K562 (cell line): ENCODE results near the gene IQCF6. TPM values are rescaled to one million over a fixed set of nuclear protein-coding genes. Genes with fewer than 3 reads are reported as not detected.
"Not testable (repeated sequence)": the region's sequence is repeated elsewhere in the genome, so short reads cannot be mapped to it uniquely, and the experiment has no call there.

Experiments used
- ATAC-seq: fragments of 200-7000 bp; cut with Tn5 transposase; 3 replicates; pipeline ENCODE4 v1.9.1; 2020; ENCODE audit warnings: moderate library complexity
- BruUV-seq: library from RNA; stranded (reverse); fragments of 400-500 nt; replicated peaks from 2 replicates; lab custom pipeline; 2021; lab: Mats Ljungman, UMichigan
- CTCF ChIA-PET: fragments of 300-600 bp; formaldehyde crosslinking; extraction: SDS; loops from one replicate; lab custom pipeline; 2021; ENCODE audit warnings: low intra/inter-chr PET ratio; lab: Yijun Ruan, JAX
- POLR2A ChIA-PET: fragments of 300-600, 350-650 bp; sonication (Branson Sonifier 250); formaldehyde crosslinking; extraction: SDS; loops from one replicate; lab custom pipeline; 2021; ENCODE audit warnings: antibody characterized with exemption, inconsistent platforms; lab: Yijun Ruan, JAX
- DNase-seq, 4 experiments: peaks; one replicate each; pipeline versions ENCODE4 v3.0.0 to v3.0.0-alpha.2; 2011 to 2018; ENCODE audit warnings: low spot score in 3 of 4, mixed read lengths in 3 of 4; ENCODE audit errors: extremely low read depth in 1 of 4
- FAIRE-seq: peaks from 2 replicates; lab custom pipeline; 2011; peaks lifted over from hg19 to GRCh38; lab: Jason Lieb, UNC
- H2AFZ ChIP-seq: 2 replicates; pipeline ENCODE4 v1.6.0; 2011; ENCODE audit warnings: low read depth, low read length, control low read depth, inconsistent platforms
- H3K27ac ChIP-seq: fragments of 200-600 bp; 3 replicates; pipeline ENCODE4 v1.8.0; 2011; ENCODE audit warnings: low read depth, mild to moderate bottlenecking, control low read depth, inconsistent platforms, low read length, moderate library complexity, mixed read lengths; ENCODE audit errors: extremely low read depth
- H3K27me3 ChIP-seq, 2 experiments: fragments of 300-600 bp in 1 of 2; 2 replicates in 1 of 2; 3 replicates in 1 of 2; pipeline versions ENCODE4 v1.6.0 to v1.8.0; 2011; ENCODE audit warnings: inconsistent platforms in 2 of 2, low read length in 2 of 2, mild to moderate bottlenecking in 1 of 2, mixed read lengths in 1 of 2, moderate library complexity in 1 of 2; ENCODE audit not compliant: control insufficient read depth in 2 of 2, insufficient read depth in 2 of 2
- H3K36me3 ChIP-seq: fragments of 300-600 bp; 3 replicates; pipeline ENCODE4 v1.8.0; 2011; ENCODE audit warnings: mild to moderate bottlenecking, low read length, inconsistent platforms; ENCODE audit not compliant: control insufficient read depth, insufficient read depth
- H3K4me1 ChIP-seq, 2 experiments: fragments of 200-600 bp in 1 of 2; replicated peaks in 1 of 2; 2 replicates in 1 of 2; 3 replicates in 1 of 2; pipeline versions ENCODE4 v1.5.1 to v1.8.0; 2011; ENCODE audit warnings: inconsistent platforms in 2 of 2, low read length in 2 of 2, mild to moderate bottlenecking in 1 of 2, mixed read lengths in 1 of 2, moderate library complexity in 1 of 2; ENCODE audit not compliant: control insufficient read depth in 2 of 2, insufficient read depth in 2 of 2
- H3K4me2 ChIP-seq: 2 replicates; pipeline ENCODE4 v1.6.1; 2011; ENCODE audit warnings: low read length, control low read depth, inconsistent platforms, mixed read lengths; ENCODE audit not compliant: insufficient read depth
- H3K4me3 ChIP-seq: fragments of 200-600 bp; sonication (generic), shearing (Covaris generic); 2 replicates; pipeline ENCODE4 v1.5.1; 2016; ENCODE audit warnings: control low read depth, inconsistent platforms
- H3K79me2 ChIP-seq: fragments of 200-600 bp; 3 replicates; pipeline ENCODE4 v1.8.0; 2011; ENCODE audit warnings: low read length, inconsistent platforms; ENCODE audit not compliant: control insufficient read depth, insufficient read depth
- H3K9ac ChIP-seq, 2 experiments: 2 replicates each; pipeline versions ENCODE4 v1.6.0 to v1.6.1; 2011; ENCODE audit warnings: low read depth in 2 of 2, low read length in 2 of 2, control low read depth in 1 of 2, inconsistent platforms in 1 of 2, mild to moderate bottlenecking in 1 of 2, mixed read lengths in 1 of 2; ENCODE audit not compliant: insufficient read depth in 1 of 2
- H3K9me1 ChIP-seq: one replicate; pipeline ENCODE4 v1.6.0; 2011; ENCODE audit warnings: inconsistent platforms, mild to moderate bottlenecking, low read length, moderate library complexity; ENCODE audit not compliant: control insufficient read depth, insufficient read depth
- H3K9me3 ChIP-seq: replicated peaks from 2 replicates; pipeline ENCODE4 v1.5.1; 2011; ENCODE audit warnings: low read depth, low read length, inconsistent platforms; ENCODE audit not compliant: control insufficient read depth, insufficient read depth
- H4K20me1 ChIP-seq: replicated peaks from 2 replicates; pipeline ENCODE4 v1.6.1; 2011; ENCODE audit warnings: low read length, inconsistent platforms, mixed read lengths; ENCODE audit not compliant: control insufficient read depth, insufficient read depth
- CREB3 ChIP-seq: fragments of 450-650 bp; conservative IDR thresholded peaks from 2 replicates; pipeline ENCODE4 v1.6.1; 2016; ENCODE audit warnings: missing genetic modification characterization, low read depth, mild to moderate bottlenecking, missing compliant biosample characterization, moderate library complexity
- PML ChIP-seq: IDR thresholded peaks from 2 replicates; pipeline ENCODE4 v1.6.1; 2012; ENCODE audit warnings: low read length, inconsistent platforms
- RBFOX2 ChIP-seq: fragments of 200-400 bp; formaldehyde crosslinking; IDR thresholded peaks from 2 replicates; pipeline ENCODE4 v1.6.1; 2017; ENCODE audit warnings: low read depth, mild to moderate bottlenecking, low read length, moderate library complexity
- WGBS: fragments of 100-300 bp; shearing (Covaris generic); methylation state at CpG from one replicate; pipeline ENCODE4 v1.1.6; 2016; ENCODE audit warnings: low coverage, mixed read lengths; ENCODE audit not compliant: insufficient coverage; ENCODE audit errors: missing lambda C conversion rate; 5-methylcytosine and 5-hydroxymethylcytosine counted together
- in situ Hi-C: fragments of 300-500 bp; cut with MboI; formaldehyde crosslinking; loops from 4 replicates; pipeline ENCODE4 v1.15.0; 2018; ENCODE audit warnings: inconsistent platforms, mixed read lengths
- intact Hi-C: fragments of 100-400 bp; cut with micrococcal nuclease; formaldehyde crosslinking; loops from 2 replicates; pipeline ENCODE4 v1.14.2; 2022
- polyA plus RNA-seq, 8 experiments: library from polyadenylated mRNA; depleted of rRNA in 4 of 8; stranded (reverse) in 5 of 8; unstranded in 3 of 8; fragments of >200 nt; fragmentation: Nextera tagmentation in 2 of 8; fragmentation: Illumina TruSeq in 1 of 8; extraction: Ambion mirVana in 2 of 8; extraction: Trizol in 1 of 8; gene quantifications; 2 replicates each; pipeline versions ENCODE4 v1.2.1 to v1.2.3, GENCODE V29; 2011 to 2014; ENCODE audit warnings: inconsistent platforms in 1 of 8, missing spikeins in 1 of 8
- total RNA-seq, 7 experiments: library from RNA; depleted of rRNA in 6 of 7; stranded (reverse); fragments of >200 nt in 6 of 7; fragmentation: Illumina TruSeq in 2 of 7; extraction: Trizol in 2 of 7; gene quantifications; 2 replicates each; pipeline versions ENCODE4 v1.2.1 to v1.2.3, GENCODE V29; 2011 to 2021; ENCODE audit warnings: low replicate concordance in 1 of 7

IQCF6 gene
- total and polyA plus RNA-seq, 9 of the 15 experiments (the other 6 are each of a cell fraction or from before 2014, with no cell fraction given): not detected

DNA sequence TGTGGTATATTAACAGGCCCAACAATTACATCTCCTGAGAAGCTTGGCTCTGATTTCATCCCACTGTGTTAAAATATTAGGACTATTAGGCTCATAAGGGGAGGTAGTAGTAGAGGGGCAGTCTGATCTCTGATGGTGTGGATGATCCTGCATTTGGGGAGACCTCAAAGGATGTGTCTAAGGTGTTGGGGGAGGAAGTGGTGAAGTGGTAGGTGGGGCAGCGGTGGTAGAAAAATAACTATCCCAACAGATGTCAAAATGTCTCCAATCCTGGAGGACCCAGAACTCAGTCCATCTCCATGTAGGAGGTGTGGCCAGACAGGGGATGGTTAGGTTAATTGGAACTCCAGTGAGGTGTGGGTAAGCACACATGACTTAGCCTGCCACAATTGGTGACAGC is 10.4 kb upstream of the IQCF6 start:
- in situ Hi-C loops: no loop called here
- peaks cover 0 to 6% of the 10 kb centered on the region in 2 experiments; a peak in 1 of 5 replicates for H3K27me3 ChIP-seq
- no peak overlapping the region for H3K4me3 ChIP-seq
- FAIRE-seq (no peak), ATAC-seq (no peak), DNase-seq (no peak)
- H3K36me3 ChIP-seq: no peaks in the 10 kb centered on the region
- BruUV-seq: no TSS peak
- no peak overlapping the region for H2AFZ ChIP-seq
- CTCF ChIA-PET: no interaction called here
- 0 out of 2 replicates have a peak, but pooled peaks cover 4% of the 10 kb centered on the region for H4K20me1 ChIP-seq
- no peaks in the 10 kb centered on the region for H3K9me3 ChIP-seq
- TF ChIP-seq RBFOX2: no peak
- no peak for TF ChIP-seq PML
- no peak for TF ChIP-seq CREB3 (tag)
- TF ChIP-seq, all 486 proteins: peak for 0
- Histone ChIP-seq H3K4me1 (no peaks in the 10 kb centered on the region), H3K9me1 (no peaks in the 10 kb centered on the region), H3K9ac (no peak overlapping the region), H3K79me2 (no peaks in the 10 kb centered on the region), H3K4me2 (no peak overlapping the region), H3K27ac (no peak overlapping the region)
- 0% methylated on average over 1 of the region's 1 CpG for WGBS
- POLR2A ChIA-PET: no interaction called here
- intact Hi-C loops: no loop called here

GRCh38 chr3:51787576-51787975 is 8.5 kb upstream of the IQCF6 start:
- DNase-seq, H4K20me1 ChIP-seq, H3K4me3 ChIP-seq, H3K4me1 ChIP-seq, intact Hi-C loops, ATAC-seq, H3K9me3 ChIP-seq, H3K27ac ChIP-seq, H3K27me3 ChIP-seq, CTCF ChIA-PET, in situ Hi-C loops, H3K9me1 ChIP-seq, BruUV-seq, FAIRE-seq, H2AFZ ChIP-seq, H3K36me3 ChIP-seq, H3K4me2 ChIP-seq, H3K9ac ChIP-seq, H3K79me2 ChIP-seq: not testable (repeated sequence)
- POLR2A ChIA-PET: interaction anchor here (1.1 kb wide), 1 partner anchor 9 kb away, joined by 5 read pairs; no protein-coding TSS in a partner anchor
